NOMO-1 (cell line): ENCODE results near the gene NOP53.
"Not testable (repeated sequence)": the region's sequence is repeated elsewhere in the genome, so short reads cannot be mapped to it uniquely, and the experiment has no call there.

ENCODE experiments used
- DNase-seq, 2 experiments: peaks; one replicate each; lab custom pipeline; 2025; ENCODE audit not compliant: unreplicated experiment in 2 of 2; lab: John Stamatoyannopoulos, UW

NOP53 gene

GRCh38 chr19:47716270-47716937 lies 28.9 kb upstream of the NOP53 start:
- DNase-seq, result no peak

- DNase-seq, result not testable (repeated sequence)
These were observed 26.8 kb upstream of the NOP53 start for GRCh38 chr19:47718415-47719046.

GRCh38 chr19:47719047-47719859 lies 26.1 kb upstream of the NOP53 start:
- no peak for DNase-seq

GRCh38 chr19:47720669-47721422 lies 24.5 kb upstream of the NOP53 start:
- no peak for DNase-seq

GRCh38 chr19:47723581-47723940 lies 21.8 kb upstream of the NOP53 start:
- peak; percentile 68 to 75 for DNase-seq

- DNase-seq, result peak; percentile 82 to 83
These were observed 19.5 kb upstream of the NOP53 start for GRCh38 chr19:47725759-47726401.

GRCh38 chr19:47726467-47726866 lies 18.9 kb upstream of the NOP53 start:
- DNase-seq, result peak in 1 of 2 experiments; percentile 7

- not testable (repeated sequence) for DNase-seq
These were observed 17.1 kb upstream of the NOP53 start for GRCh38 chr19:47728295-47728694.

GRCh38 chr19:47729468-47729798 lies 15.9 kb upstream of the NOP53 start:
- no peak for DNase-seq

- no peak for DNase-seq
These were observed 15.4 kb upstream of the NOP53 start for GRCh38 chr19:47729799-47730520.

- DNase-seq, result no peak
These were observed 14.8 kb upstream of the NOP53 start for GRCh38 chr19:47730521-47730889.

GRCh38 chr19:47730910-47731309 lies 14.4 kb upstream of the NOP53 start:
- no peak for DNase-seq

- no peak for DNase-seq
These were observed 10.2 kb upstream of the NOP53 start for GRCh38 chr19:47735131-47735530.

GRCh38 chr19:47740866-47741519 lies 4.4 kb upstream of the NOP53 start:
- no peak for DNase-seq

- DNase-seq, result no peak
These were observed 3.7 kb upstream of the NOP53 start for GRCh38 chr19:47741544-47742140.

GRCh38 chr19:47742634-47743033 lies 2.7 kb upstream of the NOP53 start:
- DNase-seq, result no peak

- not testable (repeated sequence) for DNase-seq
These were observed 783 bp downstream of the NOP53 start for GRCh38 chr19:47746129-47746528.

- no peak for DNase-seq
These were observed 4.0 kb downstream of the NOP53 start for GRCh38 chr19:47749326-47749725.

GRCh38 chr19:47750752-47751151 lies 5.4 kb downstream of the NOP53 start:
- DNase-seq, result no peak
